ENCODE measurements around the gene ALKBH8.

- TF ChIP-seq GATA1 (IDR thresholded peaks at IDR 0.05; ENCODE audit: low read depth, low read length) (no peak), POLR2A (IDR thresholded peaks at IDR 0.05; ENCODE audit: low read length) (no peak)
These were observed 2.8 kb downstream of the ALKBH8 start for GRCh38 chr11:107562647-107563208.
